Stomach (tissue), 4 donors: ENCODE results near the gene CITED1.

Experiments used
- POLR2AphosphoS5 ChIP-seq, 3 donors: sonication (generic); formaldehyde crosslinking; IDR thresholded peaks; one replicate each; pipeline ENCODE4 v1.6.1; 2016; ENCODE audit warnings: antibody characterized with exemption in 3 of 3
- TF ChIP-seq, protein P1 (sequence below), 7 experiments: fragments of 450-650 bp in 4 of 7; fragments of 200-600 bp in 3 of 7; sonication (generic) in 3 of 7; IDR thresholded peaks; one replicate each; pipeline ENCODE4 v1.5.1; 2016 to 2019; ENCODE audit warnings: antibody characterized with exemption in 7 of 7, control low read depth in 2 of 7, mild to moderate bottlenecking in 1 of 7

DNA sequence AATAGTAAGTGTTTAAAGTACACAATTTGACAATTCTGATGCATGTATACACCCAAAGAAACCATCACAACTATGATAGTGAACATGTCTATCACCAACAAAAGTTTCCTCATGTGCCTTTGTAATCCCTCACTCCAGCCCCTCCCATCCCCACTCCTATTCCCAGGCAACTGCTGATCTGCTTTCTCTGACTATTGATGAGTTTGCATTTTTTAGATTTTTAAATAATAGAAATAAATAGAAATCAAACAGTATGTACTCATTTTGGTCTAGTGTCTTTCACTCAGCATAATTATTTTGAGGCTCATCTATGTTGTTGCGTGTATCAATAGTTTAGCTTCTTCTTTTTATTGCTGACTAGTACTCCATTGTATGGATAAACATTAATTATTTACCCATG, 23.4 kb downstream of the CITED1 start:
- TF ChIP-seq, protein P1, sequence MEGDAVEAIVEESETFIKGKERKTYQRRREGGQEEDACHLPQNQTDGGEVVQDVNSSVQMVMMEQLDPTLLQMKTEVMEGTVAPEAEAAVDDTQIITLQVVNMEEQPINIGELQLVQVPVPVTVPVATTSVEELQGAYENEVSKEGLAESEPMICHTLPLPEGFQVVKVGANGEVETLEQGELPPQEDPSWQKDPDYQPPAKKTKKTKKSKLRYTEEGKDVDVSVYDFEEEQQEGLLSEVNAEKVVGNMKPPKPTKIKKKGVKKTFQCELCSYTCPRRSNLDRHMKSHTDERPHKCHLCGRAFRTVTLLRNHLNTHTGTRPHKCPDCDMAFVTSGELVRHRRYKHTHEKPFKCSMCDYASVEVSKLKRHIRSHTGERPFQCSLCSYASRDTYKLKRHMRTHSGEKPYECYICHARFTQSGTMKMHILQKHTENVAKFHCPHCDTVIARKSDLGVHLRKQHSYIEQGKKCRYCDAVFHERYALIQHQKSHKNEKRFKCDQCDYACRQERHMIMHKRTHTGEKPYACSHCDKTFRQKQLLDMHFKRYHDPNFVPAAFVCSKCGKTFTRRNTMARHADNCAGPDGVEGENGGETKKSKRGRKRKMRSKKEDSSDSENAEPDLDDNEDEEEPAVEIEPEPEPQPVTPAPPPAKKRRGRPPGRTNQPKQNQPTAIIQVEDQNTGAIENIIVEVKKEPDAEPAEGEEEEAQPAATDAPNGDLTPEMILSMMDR (IDR thresholded peaks at IDR 0.05) = no peak
- no peak for TF ChIP-seq POLR2AphosphoS5 (IDR thresholded peaks at IDR 0.05)
